RWPE2 (cell line): ENCODE results near the gene NSD2.
"Not testable (repeated sequence)": the region's sequence is repeated elsewhere in the genome, so short reads cannot be mapped to it uniquely, and the experiment has no call there.

Experiments
- ATAC-seq: fragments of 200-7000 bp; cut with Tn5 transposase; 3 replicates; pipeline ENCODE4 v1.9.1; 2021; ENCODE audit warnings: low read depth
- DNase-seq: peaks from one replicate; pipeline ENCODE4 v3.0.0-alpha.2; 2020; ENCODE audit warnings: low spot score
- H3K27ac ChIP-seq: fragments of 450-650 bp; 2 replicates; pipeline ENCODE4 v1.5.1; 2017; ENCODE audit warnings: mild to moderate bottlenecking; ENCODE audit not compliant: poor library complexity, severe bottlenecking
- H3K27me3 ChIP-seq: fragments of 250-450 bp; sonication (Bioruptor Pico); 2 replicates; pipeline ENCODE4 v1.5.1; 2021; ENCODE audit warnings: mild to moderate bottlenecking, moderate library complexity; ENCODE audit not compliant: insufficient read depth, poor library complexity, severe bottlenecking
- H3K36me3 ChIP-seq: fragments of 250-450 bp; sonication (Bioruptor Pico); 2 replicates; pipeline ENCODE4 v1.5.1; 2020; ENCODE audit warnings: low read depth, mild to moderate bottlenecking, moderate library complexity
- H3K4me1 ChIP-seq: fragments of 250-450 bp; sonication (Bioruptor Pico); 2 replicates; pipeline ENCODE4 v1.5.1; 2021; ENCODE audit warnings: mild to moderate bottlenecking, moderate library complexity; ENCODE audit not compliant: insufficient read depth, poor library complexity, severe bottlenecking
- H3K4me3 ChIP-seq: fragments of 250-450 bp; sonication (Bioruptor Pico); 2 replicates; pipeline ENCODE4 v1.5.1; 2021; ENCODE audit warnings: mild to moderate bottlenecking, moderate library complexity; ENCODE audit not compliant: severe bottlenecking
- H3K9me3 ChIP-seq: fragments of 250-450 bp; sonication (Bioruptor Pico); 2 replicates; pipeline ENCODE4 v1.5.1; 2021; ENCODE audit warnings: mild to moderate bottlenecking, moderate library complexity; ENCODE audit not compliant: severe bottlenecking
- TF ChIP-seq, protein P1 (sequence below): fragments of 450-650 bp; IDR thresholded peaks from one replicate; pipeline ENCODE4 v1.5.1; 2017; ENCODE audit warnings: mild to moderate bottlenecking, moderate library complexity; ENCODE audit not compliant: poor library complexity, severe bottlenecking

Gene NSD2

DNA sequence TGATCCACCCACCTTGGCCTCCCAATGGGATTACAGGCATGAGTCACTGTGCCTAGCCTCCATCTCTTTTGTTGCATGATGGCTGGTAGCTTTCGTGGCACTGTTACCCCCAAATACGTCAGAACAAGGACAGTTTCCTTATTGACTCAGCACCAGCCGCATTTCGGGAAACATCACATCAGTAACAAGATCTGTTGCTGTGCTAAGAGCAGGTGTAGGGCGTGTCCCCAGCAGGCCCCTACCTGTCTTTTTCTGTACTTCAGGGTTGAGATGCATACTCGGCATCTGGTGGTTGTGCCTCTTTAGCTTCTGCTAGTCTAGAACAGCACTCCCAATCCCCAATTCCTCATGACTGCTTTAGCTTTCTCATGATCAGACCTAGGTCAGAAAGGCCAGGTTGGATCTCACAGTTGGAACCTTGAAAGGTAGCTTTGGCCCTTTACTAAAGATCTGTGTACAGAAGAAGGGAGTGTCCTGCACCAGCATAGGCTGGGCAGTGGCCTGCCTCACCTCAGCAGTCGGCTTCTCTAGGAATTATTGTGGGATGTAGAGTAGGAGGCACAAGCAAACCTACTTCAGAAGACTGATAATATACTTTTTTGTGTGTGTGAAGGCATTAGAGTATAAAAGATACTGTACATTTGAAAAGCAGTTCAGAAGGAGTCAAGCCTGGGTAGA lies 36.8 kb downstream of the NSD2 start:
- H3K27me3 ChIP-seq, result no peaks in the 10 kb centered on the region
- no peaks in the 10 kb centered on the region for H3K9me3 ChIP-seq
- no peak overlapping the region for H3K4me3 ChIP-seq
- peaks cover 17% of the 10 kb centered on the region for H3K4me1 ChIP-seq
- TF ChIP-seq, protein P1, sequence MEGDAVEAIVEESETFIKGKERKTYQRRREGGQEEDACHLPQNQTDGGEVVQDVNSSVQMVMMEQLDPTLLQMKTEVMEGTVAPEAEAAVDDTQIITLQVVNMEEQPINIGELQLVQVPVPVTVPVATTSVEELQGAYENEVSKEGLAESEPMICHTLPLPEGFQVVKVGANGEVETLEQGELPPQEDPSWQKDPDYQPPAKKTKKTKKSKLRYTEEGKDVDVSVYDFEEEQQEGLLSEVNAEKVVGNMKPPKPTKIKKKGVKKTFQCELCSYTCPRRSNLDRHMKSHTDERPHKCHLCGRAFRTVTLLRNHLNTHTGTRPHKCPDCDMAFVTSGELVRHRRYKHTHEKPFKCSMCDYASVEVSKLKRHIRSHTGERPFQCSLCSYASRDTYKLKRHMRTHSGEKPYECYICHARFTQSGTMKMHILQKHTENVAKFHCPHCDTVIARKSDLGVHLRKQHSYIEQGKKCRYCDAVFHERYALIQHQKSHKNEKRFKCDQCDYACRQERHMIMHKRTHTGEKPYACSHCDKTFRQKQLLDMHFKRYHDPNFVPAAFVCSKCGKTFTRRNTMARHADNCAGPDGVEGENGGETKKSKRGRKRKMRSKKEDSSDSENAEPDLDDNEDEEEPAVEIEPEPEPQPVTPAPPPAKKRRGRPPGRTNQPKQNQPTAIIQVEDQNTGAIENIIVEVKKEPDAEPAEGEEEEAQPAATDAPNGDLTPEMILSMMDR, result no peak
- H3K27ac ChIP-seq, result peak overlapping the region; percentile 63
- peaks cover 85% of the 10 kb centered on the region for H3K36me3 ChIP-seq
- peak; percentile 81 for DNase-seq
- peak; percentile 97 for ATAC-seq

- H3K9me3 ChIP-seq, DNase-seq, H3K4me3 ChIP-seq, H3K27ac ChIP-seq, ATAC-seq, H3K27me3 ChIP-seq: not testable (repeated sequence)
- Histone ChIP-seq H3K36me3 (peaks cover 83% of the 10 kb centered on the region), H3K4me1 (peaks cover 17% of the 10 kb centered on the region)
These were observed 38.5 kb downstream of the NSD2 start for GRCh38 chr4:1909696-1910095.

GRCh38 chr4:1910643-1911042 lies 39.5 kb downstream of the NSD2 start:
- no peak for DNase-seq
- H3K36me3 ChIP-seq, result peaks cover 83% of the 10 kb centered on the region

GRCh38 chr4:1911316-1911715 lies 40.1 kb downstream of the NSD2 start:
- H3K27me3 ChIP-seq, H3K27ac ChIP-seq, H3K9me3 ChIP-seq, ATAC-seq, DNase-seq, H3K4me3 ChIP-seq: not testable (repeated sequence)
- Histone ChIP-seq H3K36me3 (peaks cover 84% of the 10 kb centered on the region), H3K4me1 (peaks cover 17% of the 10 kb centered on the region)

More at GRCh38 chr4:1910643-1911042, 39.5 kb downstream of the NSD2 start:
- Histone ChIP-seq H3K4me3 (no peak overlapping the region), H3K27ac (peak overlapping the region; percentile 2), H3K27me3 (no peaks in the 10 kb centered on the region), H3K9me3 (no peaks in the 10 kb centered on the region), H3K4me1 (peaks cover 17% of the 10 kb centered on the region)
- ATAC-seq, result no peak
- TF ChIP-seq, protein P1, result peak; percentile 65

- ATAC-seq (no peak), DNase-seq (no peak)
- no peaks in the 10 kb centered on the region for H3K9me3 ChIP-seq
- H3K27me3 ChIP-seq, result no peaks in the 10 kb centered on the region
- no peaks in the 10 kb centered on the region for H3K4me1 ChIP-seq
- no peak overlapping the region for H3K4me3 ChIP-seq
- H3K36me3 ChIP-seq, result peaks cover 79% of the 10 kb centered on the region
- no peak overlapping the region for H3K27ac ChIP-seq
- TF ChIP-seq, protein P1, result no peak
These were observed 51.6 kb downstream of the NSD2 start for GRCh38 chr4:1922821-1923220.

GRCh38 chr4:1927675-1928074 lies 56.5 kb downstream of the NSD2 start:
- ATAC-seq, result no peak
- no peak overlapping the region for H3K4me3 ChIP-seq
- H3K27ac ChIP-seq, result no peak overlapping the region
- peaks cover 83% of the 10 kb centered on the region for H3K36me3 ChIP-seq
- no peaks in the 10 kb centered on the region for H3K9me3 ChIP-seq
- no peaks in the 10 kb centered on the region for H3K4me1 ChIP-seq
- no peak for DNase-seq
- H3K27me3 ChIP-seq, result no peaks in the 10 kb centered on the region
- TF ChIP-seq, protein P1, result no peak
